SK-N-MC (cell line): Measurements from ENCODE around the gene TRIP12.
"Not testable (repeated sequence)": the region's sequence is repeated elsewhere in the genome, so short reads cannot be mapped to it uniquely, and the experiment has no call there.

ENCODE experiments used
- DNase-seq: peaks from one replicate; pipeline ENCODE4 v3.0.0-alpha.2; 2011; ENCODE audit warnings: low read depth, low spot score
- H3K27ac ChIP-seq: fragments of 200-600 bp; sonication (generic); 2 replicates; pipeline ENCODE4 v1.5.1; 2016; ENCODE audit warnings: mixed run types
- H3K36me3 ChIP-seq: fragments of 200-600 bp; sonication (generic); 2 replicates; pipeline ENCODE4 v1.6.1; 2017; ENCODE audit warnings: antibody characterized with exemption, low read length, mixed read lengths; ENCODE audit not compliant: insufficient read depth
- H3K4me3 ChIP-seq: fragments of 200-600 bp; sonication (generic); 2 replicates; pipeline ENCODE4 v1.5.1; 2016
- H3K9ac ChIP-seq: fragments of 200-600 bp; sonication (generic); 2 replicates; pipeline ENCODE4 v1.8.0; 2017; ENCODE audit warnings: mixed run types, mixed read lengths; ENCODE audit not compliant: insufficient read length
- H3K9me3 ChIP-seq: fragments of 200-600 bp; sonication (generic); 2 replicates; pipeline ENCODE4 v1.6.1; 2017; ENCODE audit warnings: low read depth, mild to moderate bottlenecking, antibody characterized with exemption, low read length, moderate library complexity, mixed read lengths
- EZH2 ChIP-seq: fragments of 200-600 bp; sonication (generic); IDR thresholded peaks from one replicate; pipeline ENCODE4 v1.6.1; 2017; ENCODE audit warnings: antibody characterized with exemption
- FOXP2 ChIP-seq: optimal IDR thresholded peaks from 2 replicates; pipeline ENCODE3; 2011; ENCODE audit warnings: mild to moderate bottlenecking, moderate library complexity; ENCODE audit not compliant: insufficient read depth; ENCODE audit errors: extremely low read length, control extremely low read depth
- POLR2AphosphoS5 ChIP-seq: IDR thresholded peaks from 2 replicates; pipeline ENCODE4 v1.6.1; 2012; ENCODE audit warnings: mild to moderate bottlenecking, low read depth, low read length, borderline replicate concordance

Gene TRIP12

GRCh38 chr2:229752970-229753729 is 168.7 kb downstream of the TRIP12 start:
- Histone ChIP-seq H3K27ac (no peak overlapping the region), H3K36me3 (no peaks in the 10 kb centered on the region), H3K4me3 (no peak overlapping the region), H3K9ac (no peak overlapping the region), H3K9me3 (no peaks in the 10 kb centered on the region)
- no peak for DNase-seq
- TF ChIP-seq FOXP2 (no peak), EZH2 (no peak), POLR2AphosphoS5 (no peak)

GRCh38 chr2:229749779-229750178 is 172.0 kb downstream of the TRIP12 start:
- Histone ChIP-seq H3K36me3 (no peaks in the 10 kb centered on the region), H3K4me3 (no peak overlapping the region), H3K9me3 (no peaks in the 10 kb centered on the region), H3K27ac (no peak overlapping the region), H3K9ac (no peak overlapping the region)
- no peak for DNase-seq
- TF ChIP-seq FOXP2 (no peak), POLR2AphosphoS5 (no peak), EZH2 (no peak)

- no peak for TF ChIP-seq EZH2
- no peak for TF ChIP-seq POLR2AphosphoS5
- no peak for TF ChIP-seq FOXP2
- DNase-seq, result no peak
These were observed 172.9 kb downstream of the TRIP12 start for GRCh38 chr2:229748950-229749349.

GRCh38 chr2:229742691-229743090 is 179.1 kb downstream of the TRIP12 start:
- not testable (repeated sequence) for H3K36me3 ChIP-seq, DNase-seq, H3K4me3 ChIP-seq, H3K9me3 ChIP-seq, H3K9ac ChIP-seq, H3K27ac ChIP-seq

More at GRCh38 chr2:229748950-229749349, 172.9 kb downstream of the TRIP12 start:
- H3K4me3 ChIP-seq, result no peak overlapping the region
- no peak overlapping the region for H3K9ac ChIP-seq
- H3K9me3 ChIP-seq, result no peaks in the 10 kb centered on the region
- no peak overlapping the region for H3K27ac ChIP-seq
- no peaks in the 10 kb centered on the region for H3K36me3 ChIP-seq

- TF ChIP-seq FOXP2, result no peak
- TF ChIP-seq EZH2, result no peak
- no peak for DNase-seq
- Histone ChIP-seq H3K4me3 (no peak overlapping the region), H3K36me3 (no peaks in the 10 kb centered on the region), H3K27ac (no peak overlapping the region), H3K9me3 (peaks cover 5% of the 10 kb centered on the region; the same call in 1 of the 2 replicates), H3K9ac (no peak overlapping the region)
These were observed 181.5 kb downstream of the TRIP12 start for GRCh38 chr2:229740279-229740678.

- peaks cover 5% of the 10 kb centered on the region; the same call in 1 of the 2 replicates for H3K9me3 ChIP-seq
- DNase-seq, result no peak
- H3K4me3 ChIP-seq, result no peak overlapping the region
- no peak overlapping the region for H3K27ac ChIP-seq
- H3K9ac ChIP-seq, result no peak overlapping the region
- H3K36me3 ChIP-seq, result no peaks in the 10 kb centered on the region
- no peak for TF ChIP-seq FOXP2
- no peak for TF ChIP-seq POLR2AphosphoS5
- TF ChIP-seq EZH2, result no peak
These were observed 183.7 kb downstream of the TRIP12 start for GRCh38 chr2:229738024-229738625.

- TF ChIP-seq FOXP2, result no peak
- no peak for TF ChIP-seq POLR2AphosphoS5
- TF ChIP-seq EZH2, result no peak
- Histone ChIP-seq H3K27ac (peak overlapping the region; percentile 12; the same call in 1 of the 2 replicates), H3K9ac (no peak overlapping the region), H3K36me3 (no peaks in the 10 kb centered on the region), H3K9me3 (peaks cover 5% of the 10 kb centered on the region; the same call in 1 of the 2 replicates), H3K4me3 (no peak overlapping the region)
- no peak for DNase-seq
These were observed 187.4 kb downstream of the TRIP12 start for GRCh38 chr2:229734410-229734809.

- DNase-seq, result no peak
- Histone ChIP-seq H3K9ac (no peak overlapping the region), H3K36me3 (no peaks in the 10 kb centered on the region), H3K27ac (peak overlapping the region; percentile 29; the same call in 1 of the 2 replicates), H3K9me3 (peaks cover 5% of the 10 kb centered on the region; the same call in 1 of the 2 replicates), H3K4me3 (no peak overlapping the region)
- no peak for TF ChIP-seq FOXP2
- no peak for TF ChIP-seq EZH2
- TF ChIP-seq POLR2AphosphoS5, result no peak
These were observed 188.1 kb downstream of the TRIP12 start for GRCh38 chr2:229733611-229734245.
